Type B pancreatic cell (in vitro differentiated cells): ENCODE measurements around the gene CEBPA. TPM values are rescaled to one million over a fixed set of nuclear protein-coding genes. Genes with fewer than 3 reads are reported as not detected.
"Not testable (repeated sequence)": the region's sequence is repeated elsewhere in the genome, so short reads cannot be mapped to it uniquely, and the experiment has no call there.

Source experiments
- DNase-seq: peaks from one replicate; pipeline ENCODE4 v3.0.0; 2021; ENCODE audit warnings: mixed read lengths; ENCODE audit not compliant: unreplicated experiment; ENCODE audit errors: extremely low spot score
- H3K27ac Mint-ChIP-seq: 2 replicates; pipeline ENCODE4 v1.8.0; 2021; ENCODE audit warnings: mild to moderate bottlenecking, mixed read lengths
- H3K27me3 Mint-ChIP-seq: 2 replicates; pipeline ENCODE4 v1.8.0; 2021; ENCODE audit warnings: mixed read lengths
- H3K36me3 Mint-ChIP-seq: 2 replicates; pipeline ENCODE4 v1.8.0; 2021; ENCODE audit warnings: mixed read lengths
- H3K4me1 Mint-ChIP-seq: one replicate; pipeline ENCODE4 v1.8.0; 2021; ENCODE audit warnings: mixed read lengths; ENCODE audit not compliant: unreplicated experiment
- H3K4me3 Mint-ChIP-seq: 2 replicates; pipeline ENCODE4 v1.8.0; 2021; ENCODE audit warnings: mild to moderate bottlenecking, mixed read lengths
- H3K9me3 Mint-ChIP-seq: 2 replicates; pipeline ENCODE4 v1.8.0; 2021; ENCODE audit warnings: mixed read lengths
- total RNA-seq: library from RNA; stranded (reverse); gene quantifications from 2 replicates; pipeline ENCODE4 v1.2.1, GENCODE V29; 2021; ENCODE audit warnings: low replicate concordance
- TF ChIP-seq, protein P1 (sequence below): fragments of 200-600 bp; sonication (generic); conservative IDR thresholded peaks from 2 replicates; pipeline ENCODE4 v1.5.0; 2021; ENCODE audit warnings: antibody characterized with exemption, mild to moderate bottlenecking

Gene CEBPA
- total RNA-seq, 1 donor from 2014 or later: 24.4 TPM

DNA sequence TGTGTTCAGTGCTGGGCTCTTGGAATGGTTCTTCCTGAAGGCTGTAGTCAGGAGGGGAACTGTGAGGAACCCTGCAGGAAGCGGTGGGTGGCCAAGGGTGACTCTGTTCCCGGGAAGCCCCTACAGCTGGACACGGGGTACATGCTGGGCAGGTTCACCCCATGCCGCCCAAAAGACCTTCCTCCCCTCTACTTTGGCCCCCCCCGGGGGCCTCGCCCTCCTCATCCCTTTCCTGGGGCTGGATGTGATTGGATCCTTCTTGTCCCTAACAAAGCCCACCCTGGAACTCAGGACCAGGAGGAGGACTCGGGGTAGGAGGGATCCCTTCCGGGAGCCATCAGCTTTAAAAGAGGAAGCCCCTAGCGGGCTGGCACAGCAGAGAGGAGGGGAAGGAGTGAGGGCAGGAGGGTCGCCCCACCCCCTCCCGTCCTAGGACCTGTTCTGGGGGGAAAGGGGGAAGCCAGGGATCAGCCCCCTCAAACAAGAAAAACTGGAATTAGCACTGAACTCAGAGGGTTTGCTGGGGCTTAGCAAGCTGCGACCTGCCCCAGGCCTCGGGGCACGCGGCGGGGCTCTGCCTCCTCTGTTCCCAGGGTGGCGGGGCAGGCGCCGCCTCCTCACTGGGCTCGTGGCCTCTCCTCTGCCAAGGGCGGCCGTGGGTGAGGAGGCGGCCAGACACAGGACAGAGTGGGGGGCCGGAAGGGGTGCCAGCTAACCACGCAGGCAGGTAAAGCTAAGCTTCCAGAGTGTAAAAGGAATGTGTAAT, 4.0 kb downstream of the CEBPA start:
- peaks cover 11% of the 10 kb centered on the region for H3K4me1 Mint-ChIP-seq
- TF ChIP-seq, protein P1, sequence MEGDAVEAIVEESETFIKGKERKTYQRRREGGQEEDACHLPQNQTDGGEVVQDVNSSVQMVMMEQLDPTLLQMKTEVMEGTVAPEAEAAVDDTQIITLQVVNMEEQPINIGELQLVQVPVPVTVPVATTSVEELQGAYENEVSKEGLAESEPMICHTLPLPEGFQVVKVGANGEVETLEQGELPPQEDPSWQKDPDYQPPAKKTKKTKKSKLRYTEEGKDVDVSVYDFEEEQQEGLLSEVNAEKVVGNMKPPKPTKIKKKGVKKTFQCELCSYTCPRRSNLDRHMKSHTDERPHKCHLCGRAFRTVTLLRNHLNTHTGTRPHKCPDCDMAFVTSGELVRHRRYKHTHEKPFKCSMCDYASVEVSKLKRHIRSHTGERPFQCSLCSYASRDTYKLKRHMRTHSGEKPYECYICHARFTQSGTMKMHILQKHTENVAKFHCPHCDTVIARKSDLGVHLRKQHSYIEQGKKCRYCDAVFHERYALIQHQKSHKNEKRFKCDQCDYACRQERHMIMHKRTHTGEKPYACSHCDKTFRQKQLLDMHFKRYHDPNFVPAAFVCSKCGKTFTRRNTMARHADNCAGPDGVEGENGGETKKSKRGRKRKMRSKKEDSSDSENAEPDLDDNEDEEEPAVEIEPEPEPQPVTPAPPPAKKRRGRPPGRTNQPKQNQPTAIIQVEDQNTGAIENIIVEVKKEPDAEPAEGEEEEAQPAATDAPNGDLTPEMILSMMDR: no peak
- DNase-seq: no peak
- peak overlapping the region; percentile 84 for H3K4me3 Mint-ChIP-seq
- peak overlapping the region; percentile 81 for H3K27ac Mint-ChIP-seq
- H3K36me3 Mint-ChIP-seq: no peaks in the 10 kb centered on the region
- no peaks in the 10 kb centered on the region for H3K9me3 Mint-ChIP-seq
- H3K27me3 Mint-ChIP-seq: peaks cover 36% of the 10 kb centered on the region

DNA sequence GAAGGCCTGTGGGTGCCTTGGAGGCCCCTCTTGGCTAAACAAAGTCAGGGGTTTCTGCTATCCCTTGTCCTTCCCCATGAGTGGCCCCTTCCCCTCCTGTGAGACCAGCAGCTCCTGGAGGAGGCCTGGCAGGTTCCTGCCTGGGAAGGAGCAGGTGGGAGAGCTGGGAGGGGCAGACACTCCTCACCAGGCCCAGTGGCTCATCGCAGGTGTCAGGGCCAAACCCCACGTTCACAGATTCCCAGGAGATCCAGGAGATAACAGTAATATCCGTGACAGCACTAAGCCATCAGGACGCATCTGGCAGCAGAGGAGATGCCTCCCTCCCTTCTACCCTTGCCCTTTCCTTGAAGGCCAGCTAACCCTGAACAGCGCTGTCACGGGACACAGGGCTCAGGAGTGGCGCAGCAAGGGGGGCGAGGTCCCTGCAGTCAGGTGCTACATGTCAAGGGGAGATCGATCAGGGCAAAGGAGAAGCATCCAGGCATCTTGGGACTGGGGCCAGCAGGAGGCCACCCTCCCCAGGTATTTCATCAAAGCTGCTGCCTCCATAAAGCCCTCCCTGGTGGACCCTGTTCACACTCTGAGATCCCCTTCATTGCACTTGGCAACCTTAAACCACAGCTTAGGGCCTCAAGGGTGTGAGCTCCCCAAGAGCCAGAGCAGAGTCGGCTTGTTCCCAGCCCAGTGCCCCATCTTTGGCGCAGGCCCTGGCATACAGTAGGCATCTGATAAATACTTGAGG, 4.8 kb downstream of the CEBPA start:
- TF ChIP-seq, protein P1: no peak
- Mint-ChIP-seq H3K27ac (peak overlapping the region; percentile 81), H3K9me3 (no peaks in the 10 kb centered on the region), H3K27me3 (peaks cover 39% of the 10 kb centered on the region), H3K4me3 (peak overlapping the region; percentile 55), H3K4me1 (peaks cover 15% of the 10 kb centered on the region), H3K36me3 (no peaks in the 10 kb centered on the region)
- DNase-seq: no peak

DNA sequence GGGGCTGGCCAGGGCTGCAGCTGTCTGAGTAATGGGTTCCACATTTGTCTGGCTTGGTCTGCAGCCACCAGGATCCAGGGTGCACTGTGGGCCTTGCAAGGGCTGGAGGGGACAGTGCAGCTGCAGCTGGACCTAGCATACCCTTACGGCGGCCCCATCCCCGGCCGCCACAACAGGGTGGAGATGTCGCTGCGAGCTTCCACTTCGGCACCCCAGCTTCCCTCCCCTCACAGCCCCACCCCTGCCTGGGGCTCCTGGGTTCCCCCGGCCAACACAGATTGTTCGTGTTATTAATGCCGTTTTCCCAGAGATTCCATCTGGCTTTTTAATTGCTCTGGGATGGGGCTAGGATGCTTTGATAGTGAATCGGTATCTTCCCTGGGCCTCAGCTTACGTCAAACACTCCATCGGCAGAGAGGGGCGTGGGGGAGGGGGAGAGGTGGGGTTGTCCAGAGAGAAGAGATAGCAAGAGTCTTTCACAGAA, 5.8 kb downstream of the CEBPA start:
- Mint-ChIP-seq H3K4me1 (peaks cover 17% of the 10 kb centered on the region), H3K27ac (peak overlapping the region; percentile 81), H3K27me3 (peaks cover 39% of the 10 kb centered on the region), H3K9me3 (no peaks in the 10 kb centered on the region), H3K4me3 (no peak overlapping the region), H3K36me3 (no peaks in the 10 kb centered on the region)
- DNase-seq: no peak
- TF ChIP-seq, protein P1: no peak

DNA sequence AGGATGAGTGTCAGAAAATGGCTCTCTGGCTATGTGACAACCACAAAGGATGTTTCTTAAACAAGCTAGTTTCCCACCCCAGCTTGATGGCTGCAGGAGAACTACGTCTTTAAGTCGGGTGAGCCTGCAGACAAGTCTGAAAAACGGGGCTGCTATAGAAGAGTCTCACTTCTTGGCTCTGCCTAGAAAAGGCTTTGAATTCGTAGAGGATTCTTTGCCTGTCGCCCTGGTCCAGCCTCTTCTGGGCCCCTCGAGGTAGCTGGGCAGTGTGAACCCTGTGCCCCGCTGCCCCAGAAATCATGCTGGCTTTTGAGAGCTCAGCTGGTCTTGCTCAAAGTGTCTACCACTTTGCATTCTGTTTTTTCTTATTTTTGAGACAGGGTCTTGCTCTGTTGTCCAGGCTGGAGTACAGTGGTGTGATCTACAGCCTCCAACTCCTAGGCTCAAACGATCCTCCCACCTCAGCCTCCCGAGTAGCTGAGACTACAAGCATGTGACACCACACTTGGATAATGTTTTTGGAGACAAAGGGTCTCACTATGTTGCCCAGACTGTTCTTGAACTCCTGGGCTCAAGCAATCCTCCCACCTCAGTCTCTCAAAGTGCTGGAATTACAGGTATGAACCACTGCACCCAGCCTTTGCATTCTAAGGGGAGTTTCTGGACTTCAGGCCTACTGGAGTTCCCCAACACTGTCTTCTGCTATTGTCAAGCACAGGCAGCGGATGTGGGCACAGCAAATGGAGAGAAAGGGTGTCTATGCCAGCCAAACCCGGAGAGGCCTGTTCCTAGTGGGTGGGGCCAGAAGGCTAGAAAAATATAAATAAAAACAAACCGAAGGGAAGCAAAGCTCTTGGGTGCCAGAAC, 6.5 kb downstream of the CEBPA start:
- Mint-ChIP-seq H3K9me3 (no peaks in the 10 kb centered on the region), H3K27ac (no peak overlapping the region), H3K27me3 (peaks cover 38% of the 10 kb centered on the region), H3K4me3 (peak overlapping the region; percentile 16), H3K4me1 (peaks cover 23% of the 10 kb centered on the region), H3K36me3 (no peaks in the 10 kb centered on the region)
- DNase-seq: no peak
- TF ChIP-seq, protein P1: no peak

DNA sequence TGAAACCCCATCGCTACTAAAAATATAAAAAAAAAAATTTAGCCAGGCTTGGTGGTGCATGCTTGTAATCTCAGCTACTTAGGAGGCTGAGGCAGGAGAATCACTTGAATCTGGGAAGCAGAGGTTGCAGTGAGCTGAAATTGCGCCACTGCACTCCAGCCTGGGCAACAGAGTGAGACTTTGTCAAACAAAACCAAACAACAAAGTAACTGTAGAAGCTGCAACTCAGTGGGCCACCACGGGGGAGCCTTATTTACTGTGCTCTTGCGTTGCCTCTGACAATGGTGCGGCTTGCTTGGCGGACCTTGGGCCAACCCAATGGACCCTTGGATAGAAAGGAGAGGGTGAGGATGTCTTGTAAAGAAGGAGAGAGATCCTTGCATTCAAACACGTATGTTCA, 7.3 kb downstream of the CEBPA start:
- not testable (repeated sequence) for H3K9me3 Mint-ChIP-seq, H3K36me3 Mint-ChIP-seq, DNase-seq, H3K4me3 Mint-ChIP-seq, H3K27ac Mint-ChIP-seq
- H3K27me3 Mint-ChIP-seq: peaks cover 30% of the 10 kb centered on the region
- H3K4me1 Mint-ChIP-seq: peaks cover 26% of the 10 kb centered on the region
